MM.1S (cell line): ENCODE measurements around the gene HEBP2.

ENCODE experiments used
- EZH2 ChIP-seq: fragments of 300-600 bp; sonication (generic); optimal IDR thresholded peaks from 2 replicates; pipeline ENCODE3; 2017; ENCODE audit warnings: low read depth, mild to moderate bottlenecking, antibody characterized with exemption, low read length, mixed read lengths
- TF ChIP-seq, protein P1 (sequence below): fragments of 300-600 bp; sonication (generic); IDR thresholded peaks from 2 replicates; pipeline ENCODE4 v1.5.1; 2016; ENCODE audit warnings: antibody characterized with exemption, low read length, mixed read lengths

DNA sequence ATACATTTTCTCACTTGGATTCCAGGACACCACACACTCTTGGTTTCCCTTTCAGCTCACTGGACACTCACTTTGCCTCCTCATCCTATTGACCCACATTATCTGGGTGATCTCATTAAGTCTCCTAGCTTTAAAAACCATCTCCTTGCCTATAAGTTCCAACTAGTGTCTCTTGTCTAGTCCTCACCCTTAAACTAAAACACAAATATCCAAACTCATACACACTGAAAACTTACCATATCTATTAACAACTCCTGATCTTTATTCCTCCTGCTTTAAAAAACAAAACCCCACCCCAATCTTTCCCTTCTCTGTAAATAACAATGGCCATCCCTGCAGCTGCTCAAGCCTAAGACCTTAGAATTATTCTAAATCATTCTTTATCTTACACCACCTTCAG is 29.8 kb upstream of the HEBP2 start:
- no peak for TF ChIP-seq EZH2
- TF ChIP-seq, protein P1, sequence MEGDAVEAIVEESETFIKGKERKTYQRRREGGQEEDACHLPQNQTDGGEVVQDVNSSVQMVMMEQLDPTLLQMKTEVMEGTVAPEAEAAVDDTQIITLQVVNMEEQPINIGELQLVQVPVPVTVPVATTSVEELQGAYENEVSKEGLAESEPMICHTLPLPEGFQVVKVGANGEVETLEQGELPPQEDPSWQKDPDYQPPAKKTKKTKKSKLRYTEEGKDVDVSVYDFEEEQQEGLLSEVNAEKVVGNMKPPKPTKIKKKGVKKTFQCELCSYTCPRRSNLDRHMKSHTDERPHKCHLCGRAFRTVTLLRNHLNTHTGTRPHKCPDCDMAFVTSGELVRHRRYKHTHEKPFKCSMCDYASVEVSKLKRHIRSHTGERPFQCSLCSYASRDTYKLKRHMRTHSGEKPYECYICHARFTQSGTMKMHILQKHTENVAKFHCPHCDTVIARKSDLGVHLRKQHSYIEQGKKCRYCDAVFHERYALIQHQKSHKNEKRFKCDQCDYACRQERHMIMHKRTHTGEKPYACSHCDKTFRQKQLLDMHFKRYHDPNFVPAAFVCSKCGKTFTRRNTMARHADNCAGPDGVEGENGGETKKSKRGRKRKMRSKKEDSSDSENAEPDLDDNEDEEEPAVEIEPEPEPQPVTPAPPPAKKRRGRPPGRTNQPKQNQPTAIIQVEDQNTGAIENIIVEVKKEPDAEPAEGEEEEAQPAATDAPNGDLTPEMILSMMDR: no peak
